NCI-H1930 (cell line): ENCODE results near the gene ABCA2.
"Not testable (repeated sequence)": the region's sequence is repeated elsewhere in the genome, so short reads cannot be mapped to it uniquely, and the experiment has no call there.

ENCODE experiments used
- DNase-seq, 2 experiments: peaks; one replicate each; lab custom pipeline; 2025; lab: John Stamatoyannopoulos, UW

Gene ABCA2

GRCh38 chr9:137046088-137046787 lies 18.2 kb upstream of the ABCA2 start, which contains the start of gene NPDC1:
Gene NPDC1 (minus strand): TSS chr9:137046177. CDS start chr9:137045989, 188 bp downstream.
- peak; percentile 56 to 71 for DNase-seq

GRCh38 chr9:137045294-137046087 lies 17.5 kb upstream of the ABCA2 start:
- DNase-seq: no peak

GRCh38 chr9:137044502-137045177 lies 16.6 kb upstream of the ABCA2 start:
- DNase-seq: no peak

GRCh38 chr9:137044037-137044436 lies 16.0 kb upstream of the ABCA2 start:
- DNase-seq: no peak

GRCh38 chr9:137042751-137043727 lies 15.0 kb upstream of the ABCA2 start:
- DNase-seq: no peak

- DNase-seq: no peak
Measured at GRCh38 chr9:137041124-137041523, 13.1 kb upstream of the ABCA2 start.

- DNase-seq: no peak
Measured at GRCh38 chr9:137040568-137040967, 12.5 kb upstream of the ABCA2 start.

GRCh38 chr9:137039611-137040366 lies 11.8 kb upstream of the ABCA2 start:
- DNase-seq: no peak

- no peak for DNase-seq
Measured at GRCh38 chr9:137038916-137039315, 10.9 kb upstream of the ABCA2 start.

GRCh38 chr9:137037483-137037882 lies 9.4 kb upstream of the ABCA2 start:
- no peak for DNase-seq

DNA sequence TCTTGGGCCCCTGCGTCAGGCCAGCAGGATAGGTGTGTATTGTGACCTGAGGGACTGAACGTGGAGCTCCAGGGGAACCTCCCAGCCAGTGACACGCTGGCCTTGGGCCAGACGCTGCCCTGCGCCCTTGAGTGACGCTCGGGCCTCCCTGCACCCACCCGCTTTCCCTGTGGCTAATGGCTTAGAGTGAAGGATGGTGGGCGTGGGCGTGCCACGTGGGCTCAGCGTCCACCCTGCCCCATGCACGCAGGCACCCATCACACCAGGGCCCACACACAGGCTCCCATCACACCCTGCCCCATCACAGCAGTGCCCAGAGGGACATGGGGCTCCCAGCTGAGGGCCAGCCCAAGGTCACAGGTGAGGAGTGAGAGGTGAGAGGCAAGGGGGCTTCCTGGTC lies 9.0 kb upstream of the ABCA2 start:
- DNase-seq: no peak

GRCh38 chr9:137035937-137036336 lies 7.9 kb upstream of the ABCA2 start:
- DNase-seq: no peak

GRCh38 chr9:137035507-137035834 lies 7.4 kb upstream of the ABCA2 start:
- DNase-seq: no peak

- peak; percentile 51 to 75 for DNase-seq
Measured at GRCh38 chr9:137034709-137035506, 6.9 kb upstream of the ABCA2 start.

DNA sequence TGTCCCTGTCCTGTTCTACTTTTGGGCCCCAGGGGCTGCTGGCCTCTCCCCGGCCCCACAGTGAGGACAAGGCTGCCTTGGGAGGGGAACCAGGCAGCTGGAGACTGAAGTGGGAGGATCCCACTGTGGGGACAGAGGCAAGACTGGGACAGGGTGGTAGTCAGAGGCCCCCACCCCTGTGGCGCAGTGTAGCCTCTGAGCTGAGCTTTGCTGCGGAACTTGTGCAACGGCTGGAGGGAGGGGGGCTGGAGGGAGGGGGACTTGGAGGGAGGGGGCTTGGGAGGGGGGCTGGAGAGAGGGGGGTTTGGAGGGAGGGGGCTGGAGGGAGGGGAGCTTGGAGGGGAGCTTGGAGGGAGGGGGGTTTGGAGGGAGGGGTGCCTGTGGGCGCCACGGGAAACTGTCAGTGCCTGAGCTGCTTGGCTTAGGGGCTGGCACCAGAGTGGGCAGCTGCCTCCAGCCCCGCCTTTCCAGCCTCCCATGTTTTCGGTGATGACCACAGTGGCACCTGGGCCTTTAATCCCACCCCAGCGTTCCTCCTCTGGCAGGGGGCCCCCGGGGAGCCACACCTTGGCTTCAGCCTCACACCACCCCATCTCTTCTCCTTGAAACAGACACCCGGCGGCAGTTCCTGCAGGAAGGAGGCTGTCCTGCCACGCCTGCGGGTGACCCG lies 6.1 kb upstream of the ABCA2 start:
- no peak for DNase-seq

- DNase-seq: not testable (repeated sequence)
Measured at GRCh38 chr9:137033481-137033880, 5.4 kb upstream of the ABCA2 start.

DNA sequence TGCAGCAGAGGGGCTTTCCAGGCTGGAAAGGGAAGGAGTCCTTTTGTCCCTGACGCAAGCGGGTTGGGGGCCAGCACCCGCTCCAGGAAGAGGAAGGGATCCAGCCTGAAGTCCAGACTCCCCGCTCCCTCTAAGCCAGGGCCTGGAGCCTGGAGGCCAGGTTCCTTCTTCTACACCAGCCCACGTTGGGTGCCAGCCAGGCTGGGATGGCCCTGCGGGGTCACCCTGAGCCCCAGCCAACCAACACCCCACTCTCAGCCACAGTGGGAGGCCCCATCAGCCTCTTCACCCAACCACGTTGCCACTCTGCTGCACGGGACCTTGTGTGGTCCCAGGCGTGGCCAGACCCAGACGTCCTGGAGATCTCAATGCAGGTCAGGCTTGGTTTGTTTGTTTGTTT lies 4.8 kb upstream of the ABCA2 start:
- DNase-seq: no peak

GRCh38 chr9:137031904-137032640 lies 4.0 kb upstream of the ABCA2 start, which contains the start of gene FUT7:
Gene FUT7 (minus strand): TSS chr9:137032088. CDS start chr9:137031991, 97 bp downstream.
- no peak for DNase-seq
